Activated CD8-positive, alpha-beta memory T cell treated with anti-CD3 and anti-CD28 coated beads, Interleukin-2, amount 50 U/mL, for 48 hours (primary cell): ENCODE results near the gene OLFM3.

Source experiments
- DNase-seq: peaks from one replicate; pipeline ENCODE4 v3.0.0-alpha.2; 2020

OLFM3 gene

GRCh38 chr1:101841824-101842223 is 154.9 kb downstream of the OLFM3 start:
- no peak for DNase-seq

GRCh38 chr1:101835988-101836387 is 160.7 kb downstream of the OLFM3 start:
- no peak for DNase-seq

GRCh38 chr1:101833312-101833711 is 163.4 kb downstream of the OLFM3 start:
- DNase-seq = no peak

GRCh38 chr1:101826416-101826815 is 170.3 kb downstream of the OLFM3 start:
- DNase-seq = no peak

GRCh38 chr1:101820071-101820470 is 176.7 kb downstream of the OLFM3 start:
- no peak for DNase-seq

GRCh38 chr1:101816262-101816661 is 180.5 kb downstream of the OLFM3 start:
- no peak for DNase-seq

GRCh38 chr1:101798417-101798816 is 198.3 kb downstream of the OLFM3 start:
- DNase-seq = no peak

GRCh38 chr1:101797722-101798121 is 199.0 kb downstream of the OLFM3 start:
- DNase-seq = no peak

- no peak for DNase-seq
Observed at GRCh38 chr1:101781201-101781831, 215.4 kb downstream of the OLFM3 start.

- no peak for DNase-seq
Observed at GRCh38 chr1:101769520-101769919, 227.2 kb downstream of the OLFM3 start.

GRCh38 chr1:101757985-101758384 is 238.7 kb downstream of the OLFM3 start:
- DNase-seq = no peak

GRCh38 chr1:101756411-101756810 is 240.3 kb downstream of the OLFM3 start:
- no peak for DNase-seq
